ENCODE data around the gene POLR2L.

Gene POLR2L

GRCh38 chr11:804599-804964 is 37.7 kb downstream of the POLR2L start:
- no peaks in the 10 kb centered on the region for H3K9me3 ChIP-seq (ENCODE audit: control insufficient read depth, insufficient read depth, low read length)
- H3K9ac ChIP-seq (ENCODE audit: low read depth, low read length): peak overlapping the region; percentile 65
- H3K27me3 ChIP-seq (ENCODE audit: control insufficient read depth, insufficient read depth, low read length): no peaks in the 10 kb centered on the region
- peaks cover 25% of the 10 kb centered on the region for H3K36me3 ChIP-seq (ENCODE audit: control insufficient read depth, insufficient read depth, low read length)
- H3K4me3 ChIP-seq (ENCODE audit: low read depth, low read length): peak overlapping the region; percentile 66
- H3K4me1 ChIP-seq (ENCODE audit: control insufficient read depth, insufficient read depth, low read length): peaks cover 3% of the 10 kb centered on the region

GRCh38 chr11:803770-804598 is 38.3 kb downstream of the POLR2L start:
- Histone ChIP-seq H3K9ac (ENCODE audit: low read depth, low read length) (peak overlapping the region; percentile 65), H3K4me1 (ENCODE audit: control insufficient read depth, insufficient read depth, low read length) (peaks cover 3% of the 10 kb centered on the region), H3K9me3 (ENCODE audit: control insufficient read depth, insufficient read depth, low read length) (no peaks in the 10 kb centered on the region), H3K27me3 (ENCODE audit: control insufficient read depth, insufficient read depth, low read length) (no peaks in the 10 kb centered on the region), H3K36me3 (ENCODE audit: control insufficient read depth, insufficient read depth, low read length) (peaks cover 30% of the 10 kb centered on the region), H3K4me3 (ENCODE audit: low read depth, low read length) (peak overlapping the region; percentile 66)

- Histone ChIP-seq H3K27me3 (ENCODE audit: control insufficient read depth, insufficient read depth, low read length) (no peaks in the 10 kb centered on the region), H3K9ac (ENCODE audit: low read depth, low read length) (no peak overlapping the region), H3K4me3 (ENCODE audit: low read depth, low read length) (no peak overlapping the region)
These were observed 38.9 kb downstream of the POLR2L start for GRCh38 chr11:803467-803742.

GRCh38 chr11:802693-803466 is 39.4 kb downstream of the POLR2L start:
- Histone ChIP-seq H3K9ac (ENCODE audit: low read depth, low read length) (no peak overlapping the region), H3K9me3 (ENCODE audit: control insufficient read depth, insufficient read depth, low read length) (no peaks in the 10 kb centered on the region), H3K27me3 (ENCODE audit: control insufficient read depth, insufficient read depth, low read length) (no peaks in the 10 kb centered on the region), H3K36me3 (ENCODE audit: control insufficient read depth, insufficient read depth, low read length) (peaks cover 30% of the 10 kb centered on the region), H3K4me3 (ENCODE audit: low read depth, low read length) (no peak overlapping the region), H3K4me1 (ENCODE audit: control insufficient read depth, insufficient read depth, low read length) (peaks cover 3% of the 10 kb centered on the region)

More at GRCh38 chr11:803467-803742, 38.9 kb downstream of the POLR2L start:
- peaks cover 30% of the 10 kb centered on the region for H3K36me3 ChIP-seq (ENCODE audit: control insufficient read depth, insufficient read depth, low read length)
- peaks cover 3% of the 10 kb centered on the region for H3K4me1 ChIP-seq (ENCODE audit: control insufficient read depth, insufficient read depth, low read length)
- H3K9me3 ChIP-seq (ENCODE audit: control insufficient read depth, insufficient read depth, low read length): no peaks in the 10 kb centered on the region

GRCh38 chr11:802018-802617 is 40.2 kb downstream of the POLR2L start:
- Histone ChIP-seq H3K36me3 (ENCODE audit: control insufficient read depth, insufficient read depth, low read length) (peaks cover 30% of the 10 kb centered on the region), H3K4me1 (ENCODE audit: control insufficient read depth, insufficient read depth, low read length) (peaks cover 3% of the 10 kb centered on the region), H3K4me3 (ENCODE audit: low read depth, low read length) (no peak overlapping the region), H3K27me3 (ENCODE audit: control insufficient read depth, insufficient read depth, low read length) (no peaks in the 10 kb centered on the region), H3K9ac (ENCODE audit: low read depth, low read length) (no peak overlapping the region), H3K9me3 (ENCODE audit: control insufficient read depth, insufficient read depth, low read length) (no peaks in the 10 kb centered on the region)

- no peak overlapping the region for H3K4me3 ChIP-seq (ENCODE audit: low read depth, low read length)
- no peaks in the 10 kb centered on the region for H3K9me3 ChIP-seq (ENCODE audit: control insufficient read depth, insufficient read depth, low read length)
- peaks cover 30% of the 10 kb centered on the region for H3K36me3 ChIP-seq (ENCODE audit: control insufficient read depth, insufficient read depth, low read length)
- H3K27me3 ChIP-seq (ENCODE audit: control insufficient read depth, insufficient read depth, low read length): no peaks in the 10 kb centered on the region
- H3K4me1 ChIP-seq (ENCODE audit: control insufficient read depth, insufficient read depth, low read length): peaks cover 6% of the 10 kb centered on the region
- H3K9ac ChIP-seq (ENCODE audit: low read depth, low read length): no peak overlapping the region
These were observed 41.1 kb downstream of the POLR2L start for GRCh38 chr11:801097-801780.

- Histone ChIP-seq H3K9ac (ENCODE audit: low read depth, low read length) (no peak overlapping the region), H3K9me3 (ENCODE audit: control insufficient read depth, insufficient read depth, low read length) (no peaks in the 10 kb centered on the region), H3K4me1 (ENCODE audit: control insufficient read depth, insufficient read depth, low read length) (peaks cover 6% of the 10 kb centered on the region), H3K4me3 (ENCODE audit: low read depth, low read length) (no peak overlapping the region), H3K27me3 (ENCODE audit: control insufficient read depth, insufficient read depth, low read length) (no peaks in the 10 kb centered on the region), H3K36me3 (ENCODE audit: control insufficient read depth, insufficient read depth, low read length) (peaks cover 30% of the 10 kb centered on the region)
These were observed 41.9 kb downstream of the POLR2L start for GRCh38 chr11:800473-800872.

GRCh38 chr11:799641-800316 is 42.5 kb downstream of the POLR2L start:
- Histone ChIP-seq H3K9me3 (ENCODE audit: control insufficient read depth, insufficient read depth, low read length) (no peaks in the 10 kb centered on the region), H3K9ac (ENCODE audit: low read depth, low read length) (no peak overlapping the region), H3K4me1 (ENCODE audit: control insufficient read depth, insufficient read depth, low read length) (peaks cover 6% of the 10 kb centered on the region), H3K4me3 (ENCODE audit: low read depth, low read length) (no peak overlapping the region), H3K36me3 (ENCODE audit: control insufficient read depth, insufficient read depth, low read length) (peaks cover 30% of the 10 kb centered on the region), H3K27me3 (ENCODE audit: control insufficient read depth, insufficient read depth, low read length) (no peaks in the 10 kb centered on the region)

- Histone ChIP-seq H3K4me1 (ENCODE audit: control insufficient read depth, insufficient read depth, low read length) (peaks cover 4% of the 10 kb centered on the region), H3K9ac (ENCODE audit: low read depth, low read length) (no peak within 1 kb of the TSS), H3K27me3 (ENCODE audit: control insufficient read depth, insufficient read depth, low read length) (no peaks in the 10 kb centered on the region), H3K9me3 (ENCODE audit: control insufficient read depth, insufficient read depth, low read length) (no peaks in the 10 kb centered on the region), H3K36me3 (ENCODE audit: control insufficient read depth, insufficient read depth, low read length) (peaks cover 44% of the 10 kb centered on the region), H3K4me3 (ENCODE audit: low read depth, low read length) (peak within 1 kb of the TSS; percentile 74)
These were observed 44.1 kb downstream of the POLR2L start, which contains the start of gene SLC25A22 for GRCh38 chr11:798093-798713. Gene SLC25A22 (minus strand): TSS chr11:798281. CDS start chr11:795006, 3,275 bp downstream.

GRCh38 chr11:797296-798092 is 44.8 kb downstream of the POLR2L start:
- no peaks in the 10 kb centered on the region for H3K9me3 ChIP-seq (ENCODE audit: control insufficient read depth, insufficient read depth, low read length)

More at GRCh38 chr11:797296-798092, 44.8 kb downstream of the POLR2L start:
- Histone ChIP-seq H3K4me3 (ENCODE audit: low read depth, low read length) (peak overlapping the region; percentile 74), H3K36me3 (ENCODE audit: control insufficient read depth, insufficient read depth, low read length) (peaks cover 42% of the 10 kb centered on the region), H3K27me3 (ENCODE audit: control insufficient read depth, insufficient read depth, low read length) (no peaks in the 10 kb centered on the region), H3K9ac (ENCODE audit: low read depth, low read length) (no peak overlapping the region), H3K4me1 (ENCODE audit: control insufficient read depth, insufficient read depth, low read length) (peaks cover 4% of the 10 kb centered on the region)

Data from iPS-15b (cell line).